ENCODE data around the gene IQGAP3.

The IQGAP3 gene

GRCh38 chr1:156600733-156601121, 28.4 kb upstream of the IQGAP3 start:
- no peak for TF ChIP-seq CTCF (conservative IDR thresholded peaks at IDR 0.05; ENCODE audit: low read depth, low read length)
- peak overlapping the region; percentile 91 for H3K4me3 ChIP-seq (ENCODE audit: low read length)

GRCh38 chr1:156599811-156600210, 27.4 kb upstream of the IQGAP3 start:
- H3K4me3 ChIP-seq (ENCODE audit: low read length), result no peak overlapping the region
- DNase-seq (ENCODE audit: low read depth), result no peak
- peak; percentile 15 for TF ChIP-seq CTCF (conservative IDR thresholded peaks at IDR 0.05; ENCODE audit: low read depth, low read length)

More at GRCh38 chr1:156600733-156601121, 28.4 kb upstream of the IQGAP3 start:
- no peak for DNase-seq (ENCODE audit: low read depth)

GRCh38 chr1:156598731-156599432, 26.5 kb upstream of the IQGAP3 start:
- H3K4me3 ChIP-seq (ENCODE audit: low read length), result no peak overlapping the region
- no peak for DNase-seq (ENCODE audit: low read depth)
- TF ChIP-seq CTCF (conservative IDR thresholded peaks at IDR 0.05; ENCODE audit: low read depth, low read length), result no peak

GRCh38 chr1:156598125-156598524, 25.8 kb upstream of the IQGAP3 start:
- DNase-seq (ENCODE audit: low read depth), result no peak
- no peak for TF ChIP-seq CTCF (conservative IDR thresholded peaks at IDR 0.05; ENCODE audit: low read depth, low read length)
- no peak overlapping the region for H3K4me3 ChIP-seq (ENCODE audit: low read length)

GRCh38 chr1:156596426-156596825, 24.1 kb upstream of the IQGAP3 start:
- no peak for DNase-seq (ENCODE audit: low read depth)
- TF ChIP-seq CTCF (conservative IDR thresholded peaks at IDR 0.05; ENCODE audit: low read depth, low read length), result no peak
- H3K4me3 ChIP-seq (ENCODE audit: low read length), result no peak overlapping the region

- no peak for DNase-seq (ENCODE audit: low read depth)
- TF ChIP-seq CTCF (conservative IDR thresholded peaks at IDR 0.05; ENCODE audit: low read depth, low read length), result no peak
- no peak overlapping the region for H3K4me3 ChIP-seq (ENCODE audit: low read length)
Observed at GRCh38 chr1:156595016-156595415, 22.7 kb upstream of the IQGAP3 start.

- H3K4me3 ChIP-seq (ENCODE audit: low read length), result no peak overlapping the region
- no peak for DNase-seq (ENCODE audit: low read depth)
- TF ChIP-seq CTCF (conservative IDR thresholded peaks at IDR 0.05; ENCODE audit: low read depth, low read length), result no peak
Observed at GRCh38 chr1:156594190-156594589, 21.8 kb upstream of the IQGAP3 start.
